Spleen (tissue), 7 donors: ENCODE results near the gene CPSF7.

Source experiments
- CTCF ChIP-seq, 11 experiments: fragments of 200-600 bp in 7 of 11; fragments of 450-650 bp in 4 of 11; sonication (generic) in 4 of 11; IDR thresholded peaks in 8 of 11; conservative IDR thresholded peaks in 3 of 11; 1 replicate in 7 of 11; 2 replicates in 4 of 11; pipeline versions ENCODE4 v1.4.0 to v1.8.0; 2016 to 2021; ENCODE audit warnings: antibody characterized with exemption in 11 of 11, inconsistent platforms in 4 of 11, mild to moderate bottlenecking in 1 of 11
- POLR2A ChIP-seq, 3 donors: fragments of 450-650 bp; IDR thresholded peaks; one replicate each; pipeline ENCODE4 v1.5.1; 2017; ENCODE audit warnings: antibody characterized with exemption in 3 of 3, mild to moderate bottlenecking in 1 of 3
- donor health status: DM: no; HTN: no; CAD: no; lungs with moderate emphysema.
- donor health status: DM: no; HTN: no; CAD: no.
- donor health status: DM: no; HTN: no; CAD: no.

DNA sequence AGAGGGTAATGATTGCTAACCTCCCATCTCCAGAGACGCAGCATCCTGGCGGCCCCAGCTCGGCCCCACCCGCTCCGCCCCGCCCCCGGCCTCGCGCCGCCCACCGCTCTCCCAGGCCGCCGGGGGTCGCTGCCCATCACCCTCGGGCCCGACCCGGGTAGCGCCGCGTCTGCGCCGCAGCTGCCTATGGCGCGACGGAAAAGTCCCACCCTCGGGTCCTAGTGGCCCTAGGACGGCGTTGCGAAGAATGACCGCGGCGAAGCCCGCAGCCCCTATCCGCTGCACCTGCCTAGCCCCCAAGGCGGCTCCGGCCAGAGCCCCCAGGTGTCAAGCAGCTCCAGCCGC lies 457 bp downstream of the CPSF7 start:
- TF ChIP-seq POLR2A (IDR thresholded peaks at IDR 0.05) (no peak), CTCF (IDR thresholded peaks at IDR 0.05 in 8 of 11, conservative IDR thresholded peaks at IDR 0.05 in 3 of 11) (peak in 5 of 11 experiments; percentile 46 to 66 (median 57))
